GM12878 (cell line): ENCODE measurements around the gene TWF1. TPM values are rescaled to one million over a fixed set of nuclear protein-coding genes. Genes with fewer than 3 reads are reported as not detected.

Source experiments
- ATAC-seq: fragments of 200-7000 bp; cut with Tn5 transposase; 3 replicates; pipeline ENCODE4 v1.9.1; 2020; ENCODE audit warnings: mild to moderate bottlenecking, moderate library complexity
- BruUV-seq: library from RNA; stranded (reverse); fragments of 400-500 nt; replicated peaks from 2 replicates; lab custom pipeline; 2021; lab: Mats Ljungman, UMichigan
- CTCF ChIA-PET: fragments of 300-600 bp; sonication (Branson Sonifier 250); formaldehyde crosslinking; extraction: SDS; loops from one replicate; lab custom pipeline; 2021; ENCODE audit warnings: inconsistent platforms; lab: Yijun Ruan, JAX
- POLR2A ChIA-PET: fragments of 350-600 bp; formaldehyde crosslinking; extraction: SDS; loops from one replicate; lab custom pipeline; 2021; ENCODE audit warnings: inconsistent platforms; lab: Charles Lee
- RAD21 ChIA-PET: fragments of 300-600 bp; sonication (Branson Sonifier 250); formaldehyde crosslinking; loops from one replicate; lab custom pipeline; 2023; ENCODE audit warnings: antibody characterized with exemption; ENCODE audit not compliant: unreplicated experiment; lab: Charles Lee
- SMC1A ChIA-PET: fragments of 300-600 bp; sonication (Branson Sonifier 250); formaldehyde crosslinking; loops from one replicate; lab custom pipeline; 2023; ENCODE audit not compliant: unreplicated experiment, uncharacterized antibody; lab: Charles Lee
- DNase-seq: peaks from one replicate; pipeline ENCODE4 v3.0.0-alpha.2; 2011; ENCODE audit warnings: low read depth, low spot score
- FAIRE-seq: peaks from 3 replicates; lab custom pipeline; 2011; peaks lifted over from hg19 to GRCh38; lab: Jason Lieb, UNC
- H2AFZ ChIP-seq: 2 replicates; pipeline ENCODE4 v1.6.0; 2011; ENCODE audit warnings: low read depth, low read length, control low read depth; ENCODE audit not compliant: control insufficient read depth
- H3K27ac ChIP-seq: 2 replicates; pipeline ENCODE4 v1.5.1; 2011; ENCODE audit warnings: control low read depth; ENCODE audit not compliant: control insufficient read depth, insufficient read depth
- H3K27me3 ChIP-seq, 2 experiments: replicated peaks in 1 of 2; 2 replicates each; pipeline versions ENCODE4 v1.6.0 to v1.6.1; 2011; ENCODE audit warnings: low read length in 1 of 2; ENCODE audit not compliant: control insufficient read depth in 2 of 2, insufficient read depth in 2 of 2
- H3K36me3 ChIP-seq, 2 experiments: 2 replicates each; pipeline ENCODE4 v1.5.1; 2011; ENCODE audit warnings: low read length in 1 of 2; ENCODE audit not compliant: control insufficient read depth in 2 of 2, insufficient read depth in 2 of 2
- H3K4me1 ChIP-seq: 2 replicates; pipeline ENCODE4 v1.6.1; 2011; ENCODE audit warnings: mild to moderate bottlenecking, low read length, moderate library complexity, mixed read lengths; ENCODE audit not compliant: control insufficient read depth, insufficient read depth
- H3K4me2 ChIP-seq: 2 replicates; pipeline ENCODE4 v1.6.0; 2011; ENCODE audit warnings: control low read depth; ENCODE audit not compliant: control insufficient read depth, insufficient read depth
- H3K4me3 ChIP-seq: fragments of 200-600 bp; sonication (generic); 2 replicates; pipeline ENCODE4 v1.5.1; 2016
- H3K79me2 ChIP-seq: 2 replicates; pipeline ENCODE4 v1.6.0; 2011; ENCODE audit warnings: low read length; ENCODE audit not compliant: control insufficient read depth, insufficient read depth
- H3K9ac ChIP-seq: 2 replicates; pipeline ENCODE4 v1.8.0; 2011; ENCODE audit warnings: low read length, control low read depth, mixed read lengths; ENCODE audit not compliant: control insufficient read depth, insufficient read depth
- H3K9me3 ChIP-seq: replicated peaks from 3 replicates; pipeline ENCODE4 v1.5.1; 2011; ENCODE audit warnings: mild to moderate bottlenecking, low read length; ENCODE audit not compliant: control insufficient read depth, insufficient read depth
- H4K20me1 ChIP-seq: 2 replicates; pipeline ENCODE4 v1.6.0; 2011; ENCODE audit not compliant: control insufficient read depth, insufficient read depth
- DPF2 ChIP-seq: fragments of 450-650 bp; IDR thresholded peaks from 2 replicates; pipeline ENCODE4 v1.6.1; 2017; ENCODE audit warnings: mild to moderate bottlenecking
- EED ChIP-seq: sonication (generic); IDR thresholded peaks from 2 replicates; pipeline ENCODE4 v1.6.1; 2016; ENCODE audit warnings: antibody characterized with exemption, low read depth
- ZBTB40 ChIP-seq: fragments of 450-650 bp; IDR thresholded peaks from 2 replicates; pipeline ENCODE4 v1.6.1; 2016; ENCODE audit warnings: mild to moderate bottlenecking, moderate library complexity, borderline replicate concordance
- ZNF687 ChIP-seq: fragments of 450-650 bp; IDR thresholded peaks from 2 replicates; pipeline ENCODE4 v1.6.1; 2017; ENCODE audit warnings: mild to moderate bottlenecking, moderate library complexity
- ZSCAN29 ChIP-seq: fragments of 450-650 bp; IDR thresholded peaks from 2 replicates; pipeline ENCODE4 v1.6.1; 2017; ENCODE audit warnings: mild to moderate bottlenecking, moderate library complexity
- WGBS: methylation state at CpG from one replicate; pipeline ENCODE4 v1.1.6; 2016; ENCODE audit warnings: low lambda C conversion rate; ENCODE audit not compliant: insufficient replicate concordance, insufficient coverage; ENCODE audit errors: missing lambda C conversion rate; 5-methylcytosine and 5-hydroxymethylcytosine counted together
- in situ Hi-C: fragments of 300-500 bp; cut with MboI; formaldehyde crosslinking; loops from 9 replicates; pipeline ENCODE4 v1.14.3; 2018; ENCODE audit warnings: mixed read lengths
- intact Hi-C: fragments of 100-400 bp; cut with micrococcal nuclease; formaldehyde crosslinking; loops from one replicate; pipeline ENCODE4 v1.14.2; 2022; ENCODE audit not compliant: unreplicated experiment
- polyA plus RNA-seq, 11 experiments: library from polyadenylated mRNA; depleted of rRNA in 4 of 11; unstranded in 6 of 11; stranded (reverse) in 5 of 11; fragments of >200 nt; fragmentation: Nextera tagmentation in 4 of 11; fragmentation: Illumina TruSeq in 1 of 11; extraction: Ambion mirVana in 4 of 11; extraction: Trizol in 1 of 11; gene quantifications; 1 replicate in 1 of 11; 2 replicates in 10 of 11; pipeline versions ENCODE4 v1.2.1 to v1.2.3, GENCODE V29; 2011 to 2016; ENCODE audit warnings: inconsistent platforms in 2 of 11, missing spikeins in 2 of 11, low read depth in 1 of 11
- total RNA-seq, 4 experiments: library from RNA; depleted of rRNA in 3 of 4; stranded (reverse); fragments of >200 nt in 3 of 4; fragmentation: Illumina TruSeq in 1 of 4; extraction: Trizol in 1 of 4; gene quantifications; 2 replicates each; pipeline versions ENCODE4 v1.2.1 to v1.2.3, GENCODE V29; 2013 to 2021
- TF ChIP-seq, protein P1 (sequence below), 3 experiments: IDR thresholded peaks in 2 of 3; conservative IDR thresholded peaks in 1 of 3; 2 replicates each; pipeline ENCODE4 v1.5.1; 2011; ENCODE audit warnings: low read depth in 3 of 3, low read length in 3 of 3, mild to moderate bottlenecking in 3 of 3, control low read depth in 2 of 3, moderate library complexity in 2 of 3, inconsistent platforms in 1 of 3, mixed read lengths in 1 of 3; ENCODE audit not compliant: control insufficient read depth in 2 of 3, insufficient read depth in 1 of 3; ENCODE audit errors: extremely low read depth in 1 of 3

Gene TWF1
- total and polyA plus RNA-seq, 10 of the 15 experiments (the other 5 are each of a cell fraction or from before 2014, with no cell fraction given): 8.7 to 23.5 (median 18.4) TPM

DNA sequence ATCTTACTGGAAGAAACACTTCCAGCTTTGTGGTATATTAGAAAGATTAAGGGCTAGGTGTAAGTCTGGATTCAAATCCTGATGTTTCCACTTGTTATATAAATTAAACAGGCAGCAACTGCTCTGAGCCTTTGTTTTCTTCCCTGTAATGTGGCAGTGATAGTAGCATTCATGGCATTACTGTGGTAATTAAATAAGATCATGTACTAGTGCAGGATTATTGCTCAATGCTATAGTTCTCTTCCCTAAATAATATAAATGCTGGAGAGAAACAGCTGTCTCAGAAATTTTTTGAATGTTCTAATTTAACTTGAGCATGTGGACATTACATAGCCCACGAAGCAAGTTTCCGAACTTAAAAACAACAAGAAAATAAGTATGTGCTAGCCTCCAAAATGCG, 35.1 kb upstream of the TWF1 start (continued):
- TF ChIP-seq, protein P1, sequence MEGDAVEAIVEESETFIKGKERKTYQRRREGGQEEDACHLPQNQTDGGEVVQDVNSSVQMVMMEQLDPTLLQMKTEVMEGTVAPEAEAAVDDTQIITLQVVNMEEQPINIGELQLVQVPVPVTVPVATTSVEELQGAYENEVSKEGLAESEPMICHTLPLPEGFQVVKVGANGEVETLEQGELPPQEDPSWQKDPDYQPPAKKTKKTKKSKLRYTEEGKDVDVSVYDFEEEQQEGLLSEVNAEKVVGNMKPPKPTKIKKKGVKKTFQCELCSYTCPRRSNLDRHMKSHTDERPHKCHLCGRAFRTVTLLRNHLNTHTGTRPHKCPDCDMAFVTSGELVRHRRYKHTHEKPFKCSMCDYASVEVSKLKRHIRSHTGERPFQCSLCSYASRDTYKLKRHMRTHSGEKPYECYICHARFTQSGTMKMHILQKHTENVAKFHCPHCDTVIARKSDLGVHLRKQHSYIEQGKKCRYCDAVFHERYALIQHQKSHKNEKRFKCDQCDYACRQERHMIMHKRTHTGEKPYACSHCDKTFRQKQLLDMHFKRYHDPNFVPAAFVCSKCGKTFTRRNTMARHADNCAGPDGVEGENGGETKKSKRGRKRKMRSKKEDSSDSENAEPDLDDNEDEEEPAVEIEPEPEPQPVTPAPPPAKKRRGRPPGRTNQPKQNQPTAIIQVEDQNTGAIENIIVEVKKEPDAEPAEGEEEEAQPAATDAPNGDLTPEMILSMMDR (IDR thresholded peaks at IDR 0.05 in 2 of 3, conservative IDR thresholded peaks at IDR 0.05 in 1 of 3; ENCODE audit: control insufficient read depth in 2 of 3, extremely low read depth in 1 of 3, insufficient read depth in 1 of 3, low read depth in 3 of 3, low read length in 3 of 3): no peak
- TF ChIP-seq ZNF687: no peak

- ChIA-PET SMC1A (interaction anchor here (0.6 to 1.3 kb wide), 4 partner anchors 11 to 21 kb away, joined by 3 to 4 read pairs (median 4); no protein-coding TSS in a partner anchor), CTCF (interaction anchor here (1.1 kb wide), 2 partner anchors 8 to 42 kb away, joined by 3 to 5 read pairs; no protein-coding TSS in a partner anchor), RAD21 (interaction anchor here (2.0 kb wide), 1 partner anchor 12 kb away, joined by 5 read pairs; no protein-coding TSS in a partner anchor), POLR2A (interaction anchor here (0.6 kb wide), 1 partner anchor 34 kb away, joined by 3 read pairs; the partner anchor contains the start of gene TWF1)
- Histone ChIP-seq H3K9ac (no peak overlapping the region), H3K79me2 (no peaks in the 10 kb centered on the region; the same call in none of the 2 replicates), H3K27me3 (no peaks in the 10 kb centered on the region), H3K4me2 (no peak overlapping the region), H4K20me1 (no peaks in the 10 kb centered on the region), H3K36me3 (no peaks in the 10 kb centered on the region; a peak in 3 of 4 replicates), H3K4me1 (peaks cover 2% of the 10 kb centered on the region; the same call in 1 of the 2 replicates), H3K4me3 (no peak overlapping the region), H3K27ac (no peak overlapping the region), H3K9me3 (no peaks in the 10 kb centered on the region), H2AFZ (no peak overlapping the region)
- BruUV-seq: no TSS peak
- FAIRE-seq (no peak), ATAC-seq (no peak), DNase-seq (no peak)
- in situ Hi-C loops (no loop called here), intact Hi-C loops (no loop called here)
- TF ChIP-seq EED (no peak), ZSCAN29 (no peak), DPF2 (no peak), ZBTB40 (no peak)
- WGBS: 85% methylated on average over 4 of the region's 4 CpGs
Observed at GRCh38 chr12:43840338-43840737, 34.2 kb upstream of the TWF1 start.
